ENCODE measurements around the gene GARS1.
"Not testable (repeated sequence)": the region's sequence is repeated elsewhere in the genome, so short reads cannot be mapped to it uniquely, and the experiment has no call there.

GARS1 gene

GRCh38 chr7:30618080-30618676, 23.5 kb downstream of the GARS1 start:
- Histone ChIP-seq H4K20me1 (peaks cover 80% of the 10 kb centered on the region), H3K36me3 (peaks cover 97% of the 10 kb centered on the region), H3K4me1 (no peaks in the 10 kb centered on the region), H3K27me3 (no peaks in the 10 kb centered on the region), H3K9ac (no peak overlapping the region), H3K27ac (no peak overlapping the region), H3K4me3 (no peak overlapping the region), H3K9me3 (no peaks in the 10 kb centered on the region), H3K4me2 (no peak overlapping the region)
- no peak for TF ChIP-seq Cebpa-rat (IDR thresholded peaks at IDR 0.05)

DNA sequence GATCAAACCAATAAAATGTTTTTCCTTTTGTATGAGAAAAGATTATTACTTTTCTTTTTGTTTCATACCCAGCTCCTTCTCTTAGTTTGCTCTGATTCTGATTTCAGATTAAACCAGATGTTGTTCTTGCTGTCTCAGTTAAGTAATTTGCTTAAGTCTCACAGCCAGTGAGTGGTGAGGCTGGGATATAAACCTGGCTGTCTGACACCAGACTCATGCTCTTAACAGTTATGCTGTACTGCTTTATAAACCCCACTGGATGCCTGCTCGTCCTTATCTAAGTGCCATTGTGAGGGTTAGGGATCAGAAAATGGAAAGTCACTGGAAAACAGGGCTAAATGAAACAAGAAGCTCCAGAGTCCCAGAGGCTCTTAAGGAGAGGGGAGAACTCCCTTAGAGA, 24.3 kb downstream of the GARS1 start:
- Histone ChIP-seq H3K4me1 (no peaks in the 10 kb centered on the region), H3K36me3 (peaks cover 97% of the 10 kb centered on the region), H3K4me3 (no peak overlapping the region), H3K27me3 (no peaks in the 10 kb centered on the region), H3K4me2 (no peak overlapping the region), H3K9ac (no peak overlapping the region), H4K20me1 (peaks cover 72% of the 10 kb centered on the region), H3K27ac (no peak overlapping the region), H3K9me3 (no peaks in the 10 kb centered on the region)
- no peak for TF ChIP-seq Cebpa-rat (IDR thresholded peaks at IDR 0.05)

DNA sequence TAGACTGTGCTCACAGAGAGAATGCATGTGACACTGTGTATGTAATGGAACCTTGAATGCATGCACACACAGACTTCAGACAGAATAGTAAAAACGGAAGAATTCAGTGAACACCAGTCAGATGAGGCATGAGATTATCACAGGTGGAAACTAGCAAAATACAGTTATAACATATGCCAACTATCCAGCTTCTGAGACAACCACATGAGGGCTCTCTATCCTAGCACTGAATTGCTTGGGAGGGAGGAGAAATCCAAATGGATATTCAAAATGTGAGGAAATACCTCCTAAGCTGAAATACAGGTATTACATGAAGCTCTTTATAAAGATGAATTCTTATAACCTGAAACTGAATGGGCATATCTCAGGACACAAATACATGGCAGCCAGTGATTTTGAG, 30.6 kb downstream of the GARS1 start:
- no peak overlapping the region for H3K27ac ChIP-seq
- TF ChIP-seq Cebpa-rat (IDR thresholded peaks at IDR 0.05) = no peak
- H3K9me3 ChIP-seq = no peaks in the 10 kb centered on the region
- no peak overlapping the region for H3K4me3 ChIP-seq
- no peak overlapping the region for H3K4me2 ChIP-seq
- H3K4me1 ChIP-seq = no peaks in the 10 kb centered on the region
- peaks cover 48% of the 10 kb centered on the region for H4K20me1 ChIP-seq
- peaks cover 99% of the 10 kb centered on the region for H3K36me3 ChIP-seq
- no peak overlapping the region for H3K9ac ChIP-seq
- no peaks in the 10 kb centered on the region for H3K27me3 ChIP-seq

DNA sequence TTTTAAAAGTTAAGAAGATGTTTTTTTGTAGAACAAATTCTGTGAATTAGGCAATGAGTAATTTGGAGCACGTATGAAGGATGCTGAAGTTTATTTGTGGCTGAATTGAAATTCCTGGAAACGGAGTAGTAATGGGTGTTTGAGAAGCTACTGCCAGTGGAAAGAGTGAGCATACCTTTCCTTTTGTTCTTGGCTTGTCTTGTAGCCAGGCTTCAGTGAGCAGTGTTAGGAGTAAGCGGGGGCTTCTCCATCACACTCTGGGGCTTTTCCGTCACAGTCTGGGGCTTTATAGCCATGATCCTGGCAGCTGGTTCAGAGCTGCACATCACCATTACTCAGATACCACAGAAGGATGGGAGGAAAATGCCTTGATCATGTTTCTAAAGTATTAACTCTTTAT, 32.3 kb downstream of the GARS1 start:
- no peak overlapping the region for H3K4me3 ChIP-seq
- no peaks in the 10 kb centered on the region for H3K4me1 ChIP-seq
- no peak overlapping the region for H3K9ac ChIP-seq
- H3K27me3 ChIP-seq = no peaks in the 10 kb centered on the region
- peaks cover 57% of the 10 kb centered on the region for H4K20me1 ChIP-seq
- TF ChIP-seq Cebpa-rat (IDR thresholded peaks at IDR 0.05) = no peak
- no peak overlapping the region for H3K27ac ChIP-seq
- H3K4me2 ChIP-seq = no peak overlapping the region
- H3K9me3 ChIP-seq = no peaks in the 10 kb centered on the region
- peaks cover 99% of the 10 kb centered on the region for H3K36me3 ChIP-seq

DNA sequence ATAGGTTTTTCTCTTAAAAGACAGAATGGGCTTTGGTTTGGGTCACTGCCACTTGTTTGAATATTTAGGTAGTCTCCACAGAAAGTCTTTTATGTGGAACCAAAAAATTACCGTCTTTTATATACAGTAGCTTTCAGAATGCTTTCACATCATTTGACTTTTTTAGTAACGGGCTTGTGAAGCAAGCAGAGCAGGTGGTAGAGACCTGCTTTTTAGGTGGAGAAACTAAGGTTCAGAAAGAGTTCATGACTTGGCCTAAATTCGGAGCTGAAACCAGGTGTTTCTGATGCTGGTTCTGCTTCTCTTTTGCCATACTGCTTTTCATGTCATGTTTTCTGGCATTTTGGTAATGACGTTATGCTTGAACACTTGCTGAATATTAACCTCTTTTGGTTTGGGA, 36.3 kb downstream of the GARS1 start:
- H4K20me1 ChIP-seq = peaks cover 77% of the 10 kb centered on the region
- TF ChIP-seq Cebpa-rat (IDR thresholded peaks at IDR 0.05) = no peak

DNA sequence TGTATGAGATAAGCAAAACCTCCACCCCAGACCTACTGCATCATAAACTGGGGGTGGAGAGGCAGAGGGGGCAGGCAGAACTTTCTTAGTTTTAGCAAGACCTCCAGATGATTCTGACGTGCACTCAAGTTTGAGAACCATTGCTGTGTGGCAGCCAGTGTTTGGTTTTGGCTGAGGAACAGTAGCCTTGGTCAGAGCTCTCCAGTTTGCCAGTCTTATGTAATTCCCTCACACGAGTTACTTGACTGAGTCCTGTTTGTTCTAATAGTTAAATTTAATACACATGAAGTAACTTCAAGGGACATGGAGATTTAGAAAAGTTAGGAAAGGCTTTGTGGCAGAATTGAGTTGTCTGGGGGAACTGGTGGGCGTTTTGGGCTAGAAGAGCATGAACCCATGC, 38.5 kb downstream of the GARS1 start:
- Histone ChIP-seq H3K9me3 (peaks cover 16% of the 10 kb centered on the region), H3K27ac (no peak overlapping the region), H3K4me1 (no peaks in the 10 kb centered on the region), H3K36me3 (peaks cover 79% of the 10 kb centered on the region), H3K4me3 (no peak overlapping the region), H3K27me3 (no peaks in the 10 kb centered on the region), H4K20me1 (peaks cover 65% of the 10 kb centered on the region), H3K4me2 (no peak overlapping the region), H3K9ac (no peak overlapping the region)
- TF ChIP-seq Cebpa-rat (IDR thresholded peaks at IDR 0.05) = no peak

More for the DNA sequence above, 36.3 kb downstream of the GARS1 start:
- Histone ChIP-seq H3K9ac (no peak overlapping the region), H3K27ac (no peak overlapping the region), H3K36me3 (peaks cover 100% of the 10 kb centered on the region), H3K9me3 (peaks cover 13% of the 10 kb centered on the region), H3K4me3 (no peak overlapping the region), H3K4me1 (no peaks in the 10 kb centered on the region), H3K27me3 (no peaks in the 10 kb centered on the region), H3K4me2 (no peak overlapping the region)

GRCh38 chr7:30634193-30634626, 39.5 kb downstream of the GARS1 start:
- H3K4me1 ChIP-seq = no peaks in the 10 kb centered on the region
- H4K20me1 ChIP-seq = peaks cover 59% of the 10 kb centered on the region
- H3K4me3 ChIP-seq = no peak overlapping the region
- H3K9ac ChIP-seq = no peak overlapping the region
- no peak for TF ChIP-seq Cebpa-rat (IDR thresholded peaks at IDR 0.05)
- peaks cover 70% of the 10 kb centered on the region for H3K36me3 ChIP-seq
- H3K27me3 ChIP-seq = no peaks in the 10 kb centered on the region
- peaks cover 16% of the 10 kb centered on the region for H3K9me3 ChIP-seq
- H3K4me2 ChIP-seq = no peak overlapping the region
- H3K27ac ChIP-seq = no peak overlapping the region

GRCh38 chr7:30634634-30635201, 40.0 kb downstream of the GARS1 start:
- no peak overlapping the region for H3K27ac ChIP-seq
- peaks cover 65% of the 10 kb centered on the region for H3K36me3 ChIP-seq
- no peaks in the 10 kb centered on the region for H3K4me1 ChIP-seq
- no peaks in the 10 kb centered on the region for H3K27me3 ChIP-seq
- peaks cover 54% of the 10 kb centered on the region for H4K20me1 ChIP-seq
- TF ChIP-seq Cebpa-rat (IDR thresholded peaks at IDR 0.05) = no peak
- H3K4me2 ChIP-seq = no peak overlapping the region
- no peak overlapping the region for H3K4me3 ChIP-seq
- H3K9me3 ChIP-seq = peaks cover 16% of the 10 kb centered on the region
- H3K9ac ChIP-seq = no peak overlapping the region

DNA sequence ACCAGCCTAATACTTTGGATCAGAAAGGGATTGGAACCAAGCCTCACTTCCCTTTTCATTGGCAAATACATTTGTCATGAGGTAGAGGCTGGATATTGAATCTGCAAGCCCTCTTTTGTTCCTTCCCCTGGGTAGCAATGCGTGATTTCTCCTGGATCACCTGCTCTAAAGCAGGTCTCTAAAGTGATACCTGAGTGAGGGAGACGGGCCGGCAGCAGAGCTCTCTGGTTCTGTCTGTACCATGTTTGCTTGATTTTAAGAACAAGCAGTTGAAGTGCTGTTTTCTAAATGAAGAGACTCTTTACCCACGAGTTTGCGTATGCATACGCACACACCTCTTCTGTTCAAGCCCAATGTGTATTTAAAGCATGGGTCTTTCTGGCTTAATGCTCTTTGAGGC, 41.1 kb downstream of the GARS1 start:
- no peak overlapping the region for H3K4me2 ChIP-seq
- peaks cover 43% of the 10 kb centered on the region for H4K20me1 ChIP-seq
- no peaks in the 10 kb centered on the region for H3K27me3 ChIP-seq
- H3K9me3 ChIP-seq = peaks cover 16% of the 10 kb centered on the region
- no peak overlapping the region for H3K9ac ChIP-seq
- H3K4me3 ChIP-seq = no peak overlapping the region
- H3K36me3 ChIP-seq = peaks cover 54% of the 10 kb centered on the region
- TF ChIP-seq Cebpa-rat (IDR thresholded peaks at IDR 0.05) = no peak
- no peaks in the 10 kb centered on the region for H3K4me1 ChIP-seq
- no peak overlapping the region for H3K27ac ChIP-seq

GRCh38 chr7:30642322-30642721, 47.6 kb downstream of the GARS1 start:
- not testable (repeated sequence) for H3K9ac ChIP-seq, H3K4me3 ChIP-seq, H3K4me2 ChIP-seq, H3K27me3 ChIP-seq, H3K27ac ChIP-seq, H3K4me1 ChIP-seq, H3K9me3 ChIP-seq
- H4K20me1 ChIP-seq = peaks cover 13% of the 10 kb centered on the region; the same call in 1 of the 2 replicates
- peaks cover 44% of the 10 kb centered on the region for H3K36me3 ChIP-seq
